ENCODE measurements around the gene PIAS1. TPM values are rescaled to one million over a fixed set of nuclear protein-coding genes. Genes with fewer than 3 reads are reported as not detected.

The PIAS1 gene
- total and polyA plus RNA-seq, 9 of the 15 experiments (the other 6 are each of a cell fraction or from before 2014, with no cell fraction given): 18.0 to 59.1 (median 28.5) TPM

DNA sequence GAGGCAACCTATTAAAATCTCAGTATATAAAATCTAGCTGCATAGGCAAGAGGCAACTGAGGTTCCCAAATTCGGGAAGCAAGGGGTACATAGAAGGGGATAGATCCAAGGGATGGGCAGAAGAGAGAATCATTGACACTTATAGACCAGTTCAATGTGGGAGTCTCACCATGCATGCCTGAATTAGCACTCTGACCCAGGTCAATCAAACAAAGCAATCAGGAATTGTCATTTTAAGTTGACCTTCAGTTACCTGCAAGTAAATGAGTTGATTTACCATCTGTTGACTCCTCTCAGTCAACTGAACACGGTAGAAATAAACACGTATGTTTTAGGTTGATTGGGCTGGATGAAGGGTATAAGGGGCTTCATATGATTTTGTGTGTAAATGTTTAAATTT is 33.4 kb upstream of the PIAS1 start:
- DNase-seq (ENCODE audit: extremely low read depth in 1 of 4, low spot score in 3 of 4) (no peak), ATAC-seq (no peak), FAIRE-seq (no peak)
- Histone ChIP-seq H3K79me2 (ENCODE audit: control insufficient read depth, insufficient read depth, low read length) (no peaks in the 10 kb centered on the region), H2AFZ (ENCODE audit: low read depth, low read length) (no peak overlapping the region), H4K20me1 (replicated peaks; ENCODE audit: control insufficient read depth, insufficient read depth, low read length) (no peaks in the 10 kb centered on the region), H3K27me3 (ENCODE audit: control insufficient read depth in 2 of 2, insufficient read depth in 2 of 2, low read length in 2 of 2) (no peaks in the 10 kb centered on the region), H3K4me3 (no peak overlapping the region), H3K4me1 (replicated peaks in 1 of 2; ENCODE audit: control insufficient read depth in 2 of 2, insufficient read depth in 2 of 2, low read length in 2 of 2) (no peaks in the 10 kb centered on the region), H3K27ac (ENCODE audit: extremely low read depth, low read depth, low read length) (no peak overlapping the region), H3K36me3 (ENCODE audit: control insufficient read depth, insufficient read depth, low read length) (no peaks in the 10 kb centered on the region), H3K9ac (ENCODE audit: insufficient read depth in 1 of 2, low read depth in 2 of 2, low read length in 2 of 2) (no peak overlapping the region), H3K4me2 (ENCODE audit: insufficient read depth, low read length) (no peak overlapping the region), H3K9me1 (ENCODE audit: control insufficient read depth, insufficient read depth, low read length) (no peaks in the 10 kb centered on the region), H3K9me3 (replicated peaks; ENCODE audit: control insufficient read depth, insufficient read depth, low read depth, low read length) (no peaks in the 10 kb centered on the region)
- in situ Hi-C loops (cut with MboI) (no loop called here), intact Hi-C loops (cut with micrococcal nuclease) (no loop called here)
- 8% methylated on average over 3 of the region's 3 CpGs for WGBS (ENCODE audit: insufficient coverage, low coverage, missing lambda C conversion rate)
- CTCF ChIA-PET (ENCODE audit: low intra/inter-chr PET ratio): no interaction called here
- no peak for TF ChIP-seq MYNN (IDR thresholded peaks at IDR 0.05)
- no peak for TF ChIP-seq MYNN (CRISPR knock-in tag; IDR thresholded peaks at IDR 0.05)
- TF ChIP-seq FOS (IDR thresholded peaks at IDR 0.05; ENCODE audit: extremely low read depth, insufficient read length): no peak
- no peak for TF ChIP-seq TGIF2 (CRISPR knock-in tag; IDR thresholded peaks at IDR 0.05)
- TF ChIP-seq, protein P1, sequence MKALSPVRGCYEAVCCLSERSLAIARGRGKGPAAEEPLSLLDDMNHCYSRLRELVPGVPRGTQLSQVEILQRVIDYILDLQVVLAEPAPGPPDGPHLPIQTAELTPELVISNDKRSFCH (CRISPR knock-in tag; IDR thresholded peaks at IDR 0.05): no peak
- TF ChIP-seq, protein P1 (tag; IDR thresholded peaks at IDR 0.05): no peak
- no peak for TF ChIP-seq EP400 (IDR thresholded peaks at IDR 0.05)
- TF ChIP-seq ZNF124 (CRISPR knock-in tag; IDR thresholded peaks at IDR 0.05): no peak
- no peak for TF ChIP-seq ZNF75A (CRISPR knock-in tag; IDR thresholded peaks at IDR 0.05)
- no peak for TF ChIP-seq EHMT2 (IDR thresholded peaks at IDR 0.05)
- TF ChIP-seq LARP7 (IDR thresholded peaks at IDR 0.05): no peak
- no peak for TF ChIP-seq ZNF696 (CRISPR knock-in tag; conservative IDR thresholded peaks at IDR 0.05)
- TF ChIP-seq, protein P2, sequence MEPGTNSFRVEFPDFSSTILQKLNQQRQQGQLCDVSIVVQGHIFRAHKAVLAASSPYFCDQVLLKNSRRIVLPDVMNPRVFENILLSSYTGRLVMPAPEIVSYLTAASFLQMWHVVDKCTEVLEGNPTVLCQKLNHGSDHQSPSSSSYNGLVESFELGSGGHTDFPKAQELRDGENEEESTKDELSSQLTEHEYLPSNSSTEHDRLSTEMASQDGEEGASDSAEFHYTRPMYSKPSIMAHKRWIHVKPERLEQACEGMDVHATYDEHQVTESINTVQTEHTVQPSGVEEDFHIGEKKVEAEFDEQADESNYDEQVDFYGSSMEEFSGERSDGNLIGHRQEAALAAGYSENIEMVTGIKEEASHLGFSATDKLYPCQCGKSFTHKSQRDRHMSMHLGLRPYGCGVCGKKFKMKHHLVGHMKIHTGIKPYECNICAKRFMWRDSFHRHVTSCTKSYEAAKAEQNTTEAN (CRISPR knock-in tag; IDR thresholded peaks at IDR 0.05): no peak
- no peak for TF ChIP-seq POU5F1 (IDR thresholded peaks at IDR 0.05; ENCODE audit: borderline replicate concordance, low read depth, low read length, partially characterized antibody)
- TF ChIP-seq, protein P3, sequence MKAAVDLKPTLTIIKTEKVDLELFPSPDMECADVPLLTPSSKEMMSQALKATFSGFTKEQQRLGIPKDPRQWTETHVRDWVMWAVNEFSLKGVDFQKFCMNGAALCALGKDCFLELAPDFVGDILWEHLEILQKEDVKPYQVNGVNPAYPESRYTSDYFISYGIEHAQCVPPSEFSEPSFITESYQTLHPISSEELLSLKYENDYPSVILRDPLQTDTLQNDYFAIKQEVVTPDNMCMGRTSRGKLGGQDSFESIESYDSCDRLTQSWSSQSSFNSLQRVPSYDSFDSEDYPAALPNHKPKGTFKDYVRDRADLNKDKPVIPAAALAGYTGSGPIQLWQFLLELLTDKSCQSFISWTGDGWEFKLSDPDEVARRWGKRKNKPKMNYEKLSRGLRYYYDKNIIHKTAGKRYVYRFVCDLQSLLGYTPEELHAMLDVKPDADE (conservative IDR thresholded peaks at IDR 0.05; ENCODE audit: control insufficient read depth, low read depth, low read length): no peak
- TF ChIP-seq BCOR (IDR thresholded peaks at IDR 0.05): no peak
- no peak for TF ChIP-seq EP300 (IDR thresholded peaks at IDR 0.05; ENCODE audit: low read length)
- TF ChIP-seq ZNF444 (CRISPR knock-in tag; IDR thresholded peaks at IDR 0.05): no peak
- no peak for TF ChIP-seq ZC3H8 (IDR thresholded peaks at IDR 0.05)
- POLR2A ChIA-PET: interaction anchor here (0.7 kb wide), 2 partner anchors 23 to 164 kb away, joined by 3 read pairs; no protein-coding TSS in a partner anchor
- no TSS peak for BruUV-seq (replicated peaks)

All from K562 (cell line).